SKM-1 (cell line): Measurements from ENCODE around the gene OPCML.

Source experiments
- DNase-seq: peaks from one replicate; lab custom pipeline; 2025; ENCODE audit not compliant: unreplicated experiment; lab: John Stamatoyannopoulos, UW

The OPCML gene

DNA sequence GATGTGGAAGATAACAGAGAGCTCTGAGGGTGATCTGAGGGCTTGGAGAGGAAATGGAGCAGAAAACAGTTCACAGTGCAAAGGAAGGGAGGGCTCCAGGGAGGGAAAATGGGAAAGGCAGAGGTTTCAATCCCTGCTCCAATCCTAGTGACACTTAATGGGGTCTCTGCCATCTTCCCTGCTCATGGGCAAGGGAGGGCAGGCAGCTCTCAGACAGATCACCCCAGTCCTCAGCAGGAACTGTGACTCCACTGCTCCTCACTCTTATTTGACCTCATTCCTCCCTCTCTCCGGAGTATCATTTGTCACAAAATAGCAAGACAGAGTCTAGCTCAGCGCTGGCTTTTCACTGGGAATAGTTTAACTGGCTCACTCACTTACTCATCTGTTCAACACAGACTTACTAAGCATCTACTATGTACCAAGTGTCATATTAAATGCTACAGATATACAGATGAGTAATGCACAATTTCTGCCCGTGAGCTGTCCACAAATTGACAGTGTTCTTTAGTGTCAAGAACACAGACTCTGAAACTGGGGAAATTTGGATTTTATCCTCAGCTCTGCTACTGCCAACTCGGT lies 817.4 kb downstream of the OPCML start:
- no peak for DNase-seq

DNA sequence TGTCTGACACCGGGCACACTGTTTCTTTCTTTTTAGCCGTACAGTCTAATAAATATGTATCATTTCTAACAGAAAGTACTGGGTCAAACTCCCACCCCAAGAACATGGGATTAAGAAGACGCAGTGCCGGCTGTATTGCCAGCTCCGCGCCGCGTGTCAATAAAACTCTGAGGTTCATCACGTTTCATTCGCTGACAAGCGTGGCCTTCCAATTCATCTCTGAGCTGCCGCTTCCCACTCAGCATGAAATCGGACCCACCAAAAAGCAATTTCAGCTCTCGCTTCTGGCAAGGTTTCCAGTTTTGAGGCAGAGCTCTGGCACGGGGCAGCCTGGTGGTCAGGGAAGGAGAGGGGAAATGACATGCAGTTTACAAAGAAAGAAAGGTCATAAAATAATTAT lies 819.8 kb downstream of the OPCML start:
- DNase-seq: no peak

DNA sequence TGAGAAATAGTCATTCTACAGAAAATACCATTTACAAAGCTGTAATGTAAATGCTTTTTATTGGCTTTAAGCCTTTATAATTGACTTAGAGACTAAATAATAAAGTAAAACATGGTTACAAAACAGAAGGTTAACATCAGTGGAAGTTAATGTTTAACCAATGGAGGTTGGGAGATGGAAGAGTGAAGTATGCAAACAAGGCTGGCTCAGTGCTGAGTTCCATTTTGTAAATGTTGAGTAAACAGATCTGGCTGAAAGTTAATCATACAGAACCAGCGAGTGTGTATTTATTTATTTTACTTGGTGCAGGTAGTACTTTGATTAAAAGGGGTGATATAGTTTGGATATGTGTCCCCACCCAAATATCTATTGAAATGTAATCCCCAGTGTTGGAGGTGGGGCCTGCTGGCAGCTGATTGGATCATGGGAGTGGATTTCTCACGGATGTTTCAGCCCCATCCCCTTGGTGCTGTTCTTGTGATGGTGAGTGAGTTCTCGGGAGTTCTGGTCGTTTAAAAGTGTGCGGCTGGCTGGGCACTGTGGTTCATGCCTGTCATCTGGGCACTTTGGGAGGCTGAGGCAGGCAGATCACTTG lies 827.4 kb downstream of the OPCML start:
- no peak for DNase-seq

DNA sequence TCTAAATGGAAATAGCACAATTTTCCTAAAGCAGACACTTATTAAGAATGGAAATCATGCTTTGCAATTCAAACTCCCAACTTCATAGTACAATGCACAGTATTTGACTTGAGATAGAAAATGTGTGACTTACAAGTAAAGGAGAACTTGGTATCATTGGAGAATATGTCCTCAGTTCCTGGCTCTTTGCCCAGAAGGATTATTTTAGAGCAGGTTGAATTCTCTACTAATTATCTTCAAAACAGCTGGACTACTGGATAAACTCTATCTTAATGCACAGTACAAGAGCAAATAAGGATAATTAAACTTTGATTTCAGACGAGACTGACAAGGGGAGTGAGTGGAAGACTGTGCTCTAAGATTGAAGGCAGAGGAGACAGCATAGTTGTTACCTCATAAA lies 839.4 kb downstream of the OPCML start:
- no peak for DNase-seq

DNA sequence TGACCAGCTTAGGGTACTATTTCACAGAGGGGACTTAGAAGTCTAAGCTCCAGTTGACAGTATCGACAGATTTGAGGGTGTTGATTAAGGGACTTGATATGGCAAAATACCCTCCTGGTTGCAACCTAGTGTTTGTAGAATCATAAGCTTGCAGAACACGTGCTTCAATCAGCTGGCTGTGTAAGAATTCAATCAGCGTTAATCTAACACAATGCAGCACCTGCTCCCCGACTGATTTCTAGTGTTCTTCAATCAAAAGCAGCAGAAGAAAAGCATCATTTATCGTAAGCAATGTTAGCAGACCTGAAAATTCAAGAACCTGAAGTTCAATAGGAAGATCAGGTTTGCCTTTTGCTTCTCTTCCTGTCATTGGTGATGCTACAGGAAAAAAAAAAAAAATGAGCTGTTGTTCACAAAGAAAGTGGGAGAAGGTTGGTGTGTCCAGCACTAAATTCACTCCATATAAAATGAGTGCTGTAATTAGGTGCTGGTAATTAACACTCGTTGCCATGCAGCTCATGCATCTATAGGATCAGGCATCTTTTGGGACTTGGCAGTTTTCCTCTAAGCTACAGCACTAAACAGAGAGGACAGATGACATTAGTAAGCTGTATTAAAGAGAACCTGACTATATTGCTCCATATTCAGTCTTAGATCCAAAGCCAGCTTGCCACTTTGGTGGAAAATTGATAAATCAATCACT lies 840.3 kb downstream of the OPCML start:
- no peak for DNase-seq

DNA sequence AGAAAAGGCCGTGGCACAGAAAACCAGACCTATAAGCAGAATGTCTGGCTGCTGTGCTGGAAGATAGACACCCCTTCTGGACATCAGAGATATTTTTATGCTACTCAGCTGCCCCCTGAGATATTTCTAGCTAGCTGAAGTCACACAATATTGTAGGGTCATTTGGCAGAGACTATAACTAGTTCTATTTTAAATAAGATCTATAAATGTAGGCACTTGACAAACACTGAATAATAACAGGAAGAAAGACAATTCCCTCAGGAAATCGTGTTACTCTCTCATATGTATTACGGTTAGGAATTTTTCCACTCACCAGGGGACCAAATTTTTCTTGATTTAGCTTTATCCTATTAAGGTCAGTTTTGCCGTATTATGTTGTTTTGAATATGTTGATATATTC lies 845.4 kb downstream of the OPCML start:
- DNase-seq: no peak

DNA sequence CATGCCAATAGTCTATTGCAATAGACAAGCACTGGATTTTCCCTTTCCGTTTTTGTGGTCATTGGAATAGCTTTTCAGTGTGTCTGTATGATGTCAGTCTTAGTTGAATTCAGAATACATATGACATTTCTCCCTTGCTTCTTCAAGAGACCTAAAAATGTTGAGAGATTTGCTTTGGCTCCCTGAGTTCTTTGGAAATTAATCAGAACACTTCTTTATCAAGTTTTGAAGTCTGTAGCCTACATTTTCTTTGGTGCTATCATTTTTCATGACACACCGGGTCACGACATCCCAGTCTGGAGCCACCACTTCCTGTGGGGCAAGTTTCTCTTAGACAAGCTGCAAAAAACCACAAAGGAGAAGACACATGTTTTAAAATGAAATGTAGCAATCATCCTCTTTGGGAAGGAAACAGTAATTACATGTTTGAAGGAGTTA lies 847.1 kb downstream of the OPCML start:
- no peak for DNase-seq

DNA sequence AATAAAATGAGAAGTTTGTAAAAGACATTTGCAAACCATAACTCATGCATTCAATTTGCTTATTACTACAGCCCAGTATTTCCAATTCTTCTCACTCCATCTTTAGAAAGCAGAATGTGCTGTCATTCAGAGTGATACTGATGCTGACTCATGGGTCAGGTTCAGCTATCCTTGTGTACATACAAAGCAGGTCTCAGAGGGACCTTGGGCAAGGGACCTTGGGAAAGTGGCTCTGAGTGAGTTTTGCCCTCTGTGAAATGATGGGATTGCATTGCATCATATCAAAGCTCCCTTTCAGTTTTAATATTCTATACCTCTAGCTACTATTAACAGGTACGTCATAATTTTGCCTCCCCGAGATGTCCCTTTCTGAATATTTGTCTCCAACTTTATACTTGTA lies 848.7 kb downstream of the OPCML start:
- no peak for DNase-seq

DNA sequence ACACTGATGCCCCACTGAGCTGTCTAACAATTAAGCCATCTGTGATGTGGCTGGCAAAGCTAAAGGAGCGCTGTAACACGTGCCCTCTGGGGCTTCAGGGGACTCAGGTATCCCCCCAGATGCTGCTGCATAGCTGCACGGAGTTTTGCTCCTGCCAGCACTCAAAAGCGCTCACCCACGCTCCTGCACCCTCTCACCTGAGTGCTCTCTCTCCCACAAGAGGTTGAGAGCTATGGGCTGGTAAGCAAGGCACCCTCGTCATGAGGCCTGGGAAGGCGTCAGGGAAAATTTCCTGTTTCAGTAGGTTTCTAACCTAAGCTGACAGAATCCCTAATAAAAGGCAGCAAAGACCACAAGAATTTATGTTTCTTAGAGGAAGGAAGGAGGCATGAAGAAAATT lies 850.3 kb downstream of the OPCML start:
- DNase-seq: no peak

DNA sequence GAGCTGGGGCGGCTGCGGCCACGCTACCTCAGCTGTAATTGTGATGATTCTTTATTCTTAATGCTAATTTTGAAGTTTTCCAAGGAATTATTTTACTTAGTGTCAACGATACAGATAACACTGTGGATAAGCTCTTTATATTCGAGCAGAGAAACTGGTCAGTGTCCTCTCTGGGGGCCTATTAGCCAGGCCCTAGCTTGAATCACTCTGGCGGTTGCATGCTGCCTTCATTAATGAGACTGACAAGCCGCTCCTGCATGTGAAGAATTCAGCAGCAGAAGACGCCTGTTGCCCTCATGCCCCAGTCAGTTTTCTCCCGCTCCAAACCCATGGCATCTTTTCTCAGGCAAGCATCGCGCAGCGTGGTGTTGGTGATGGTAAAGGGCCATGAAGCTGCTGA lies 851.7 kb downstream of the OPCML start:
- no peak for DNase-seq

DNA sequence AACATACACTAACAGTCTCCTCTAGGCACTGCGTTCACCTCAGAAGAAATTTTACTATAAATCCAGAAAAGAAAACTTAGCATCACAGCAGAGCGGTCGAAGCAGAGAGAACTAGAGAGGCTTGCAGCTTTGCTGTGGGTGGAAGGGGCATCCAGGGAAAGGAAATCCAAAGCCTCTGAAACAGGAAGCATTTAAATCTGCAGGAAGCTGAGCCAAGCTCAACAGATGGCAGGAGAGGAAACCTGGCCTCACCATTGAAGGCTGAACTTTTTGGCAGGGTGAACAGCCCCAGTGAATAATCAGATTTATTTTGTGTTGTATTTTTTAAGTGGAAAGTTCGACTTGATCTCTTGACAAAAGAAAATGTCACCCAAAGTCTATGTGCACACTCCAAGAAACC lies 858.1 kb downstream of the OPCML start:
- DNase-seq: no peak

DNA sequence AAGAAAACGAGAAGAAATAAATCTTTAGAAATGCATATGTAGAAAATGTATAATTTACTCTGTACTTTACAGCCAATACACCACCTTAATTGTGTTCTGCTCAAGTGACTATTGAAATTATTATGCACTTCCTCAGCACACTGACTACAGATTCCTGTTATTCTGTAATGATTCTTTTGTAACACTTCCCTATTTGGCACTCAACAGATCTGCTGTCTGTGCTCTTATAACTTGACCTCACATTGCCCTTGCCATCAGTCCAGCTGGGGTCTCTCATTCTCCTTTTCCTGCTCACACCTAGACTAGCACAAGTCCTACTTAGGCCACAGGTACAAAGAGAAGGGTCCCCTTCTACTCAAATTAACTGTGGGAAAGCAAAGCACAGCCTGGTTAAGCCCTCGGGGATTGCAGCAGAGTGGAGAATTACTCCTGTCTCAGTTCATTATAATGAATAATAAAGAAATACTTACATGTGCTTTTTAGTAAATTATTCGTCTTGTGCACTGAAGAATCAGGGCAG lies 860.4 kb downstream of the OPCML start:
- DNase-seq: no peak

DNA sequence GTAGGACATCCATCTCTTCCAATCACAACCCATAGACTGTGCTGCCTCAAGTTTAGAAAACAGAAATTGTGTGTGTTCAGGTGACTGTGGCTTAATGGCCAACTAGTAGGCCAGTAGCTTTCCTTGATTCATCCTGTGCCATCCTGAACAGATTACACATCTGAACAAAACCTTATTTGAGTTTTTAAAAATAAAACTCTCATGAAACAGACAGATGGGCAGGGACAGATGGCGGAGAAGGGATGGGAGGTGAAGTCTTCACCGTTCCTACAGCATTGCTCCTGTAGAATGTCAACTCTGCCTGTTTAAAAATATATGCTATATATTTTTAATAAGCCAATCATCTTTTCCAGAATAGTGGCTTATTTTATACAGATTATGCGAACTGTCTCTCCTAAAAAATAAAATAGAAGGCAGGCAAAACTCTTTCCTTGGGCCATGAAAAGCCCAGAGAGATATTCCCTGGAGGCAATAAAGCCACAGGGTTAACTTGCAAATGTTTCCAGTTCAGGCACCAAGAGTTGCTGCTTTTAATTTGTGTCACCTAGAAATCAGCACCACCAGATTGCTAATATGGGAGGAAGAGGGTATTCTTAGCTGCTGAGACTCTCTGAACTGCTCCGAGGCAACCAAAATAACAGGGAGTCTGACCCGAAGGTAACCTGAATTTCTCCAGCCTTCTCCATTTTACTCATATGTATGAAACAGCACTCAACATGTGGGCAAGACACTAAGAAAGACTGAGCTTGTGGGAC lies 861.2 kb downstream of the OPCML start:
- DNase-seq: no peak

DNA sequence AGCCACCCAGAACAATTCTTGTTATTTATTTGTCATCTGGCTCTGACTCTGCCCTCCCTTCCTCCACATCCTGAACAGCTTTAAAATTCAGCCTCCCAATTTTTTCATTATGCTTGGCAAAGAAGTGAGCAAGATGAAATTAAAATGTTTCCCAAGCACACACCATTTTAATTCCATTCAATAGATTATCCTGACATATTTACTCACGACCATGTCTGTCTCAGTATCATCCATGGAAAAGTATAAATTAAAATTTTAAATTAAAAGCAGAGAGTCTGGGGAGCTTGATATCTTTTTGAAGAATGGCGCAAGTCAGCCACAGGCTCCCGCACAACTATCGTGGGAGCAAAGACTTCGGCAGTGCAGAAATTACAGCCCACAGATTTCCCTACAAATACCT lies 862.4 kb downstream of the OPCML start:
- no peak for DNase-seq

DNA sequence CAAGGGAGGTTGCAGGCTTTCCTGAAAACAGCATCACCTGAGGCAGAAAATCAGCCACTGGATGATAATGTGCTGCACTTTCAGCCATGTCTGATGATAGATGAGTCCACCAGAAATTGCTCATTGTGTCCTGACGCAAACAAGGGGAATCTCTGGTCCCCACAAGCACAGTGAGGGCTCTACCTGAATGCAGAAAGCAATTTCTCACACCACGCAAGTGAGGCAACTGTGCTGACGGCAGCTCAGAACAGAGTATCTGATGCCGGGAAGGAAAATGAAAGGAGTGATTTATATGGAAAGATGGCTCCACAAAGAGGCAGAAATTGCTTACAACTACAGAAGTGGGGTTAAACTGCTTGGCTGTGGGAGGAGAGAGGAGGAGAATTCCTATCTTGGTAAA lies 867.1 kb downstream of the OPCML start:
- DNase-seq: no peak

DNA sequence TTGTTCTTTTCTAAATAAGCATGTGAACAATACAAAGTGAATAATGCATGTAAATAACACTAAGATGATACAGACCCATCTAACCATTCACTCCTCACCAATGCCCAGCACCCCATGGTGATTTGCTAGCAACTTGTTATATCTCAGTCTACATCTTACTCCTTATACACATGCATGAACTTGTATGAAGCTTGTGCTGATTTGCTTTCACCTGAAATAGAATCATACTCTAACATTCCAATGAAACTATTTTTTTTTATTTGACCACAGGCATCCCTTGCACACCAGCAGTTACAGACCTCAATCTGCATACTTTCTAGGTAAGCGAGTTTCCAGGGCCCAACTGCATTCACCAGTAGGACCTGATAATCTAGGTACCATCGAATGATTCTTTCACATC lies 873.6 kb downstream of the OPCML start:
- DNase-seq: no peak

DNA sequence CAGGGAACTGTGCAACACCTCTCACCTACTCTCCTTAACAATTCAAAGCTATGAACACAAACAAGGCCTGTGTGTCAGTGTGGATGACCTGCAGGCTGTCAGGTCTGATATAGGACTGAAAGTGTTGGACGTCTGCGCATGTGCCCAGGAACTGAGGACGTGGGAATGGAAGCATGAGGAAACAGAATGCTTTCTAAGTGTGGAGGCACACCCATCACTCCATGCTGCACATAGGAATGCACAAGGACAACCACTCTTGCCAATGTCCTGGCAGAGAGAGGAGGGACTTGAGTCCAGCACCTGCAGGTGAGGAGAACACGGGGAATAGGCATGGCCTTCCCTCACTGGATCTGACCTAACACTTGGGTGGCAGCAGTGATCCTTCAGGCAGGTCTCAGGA lies 874.3 kb downstream of the OPCML start:
- no peak for DNase-seq

DNA sequence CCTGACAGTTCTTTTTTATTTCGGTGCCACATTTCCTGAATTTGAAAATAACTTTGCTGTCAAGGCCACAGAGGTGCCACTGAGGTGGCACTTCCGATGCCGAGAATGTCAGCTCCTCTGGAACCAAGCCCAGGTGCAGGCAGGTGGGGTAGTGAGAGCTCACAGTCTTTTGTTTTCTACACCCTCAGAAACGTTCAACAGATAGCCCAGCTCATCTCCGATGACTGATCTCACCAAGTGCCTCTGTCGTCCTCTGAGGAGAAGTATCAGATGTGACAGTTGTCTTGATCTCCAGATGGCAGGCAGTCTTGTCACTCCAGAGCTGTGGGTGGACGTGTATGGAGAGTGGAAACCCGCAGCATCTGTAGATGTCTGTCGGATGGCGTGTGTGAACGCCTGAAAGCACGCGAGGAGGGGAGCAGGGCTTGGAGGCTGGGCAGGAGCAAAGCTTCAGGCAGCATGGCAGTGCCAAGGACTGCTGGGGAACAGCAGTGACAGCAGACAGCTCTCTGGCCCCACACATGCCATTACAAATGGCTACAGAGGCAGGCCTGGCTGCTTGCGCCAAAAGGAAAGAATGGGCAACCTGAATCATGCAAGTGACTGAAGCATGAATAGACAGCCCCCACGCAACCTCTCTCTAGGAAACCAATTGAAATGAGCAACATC lies 877.0 kb downstream of the OPCML start:
- no peak for DNase-seq

DNA sequence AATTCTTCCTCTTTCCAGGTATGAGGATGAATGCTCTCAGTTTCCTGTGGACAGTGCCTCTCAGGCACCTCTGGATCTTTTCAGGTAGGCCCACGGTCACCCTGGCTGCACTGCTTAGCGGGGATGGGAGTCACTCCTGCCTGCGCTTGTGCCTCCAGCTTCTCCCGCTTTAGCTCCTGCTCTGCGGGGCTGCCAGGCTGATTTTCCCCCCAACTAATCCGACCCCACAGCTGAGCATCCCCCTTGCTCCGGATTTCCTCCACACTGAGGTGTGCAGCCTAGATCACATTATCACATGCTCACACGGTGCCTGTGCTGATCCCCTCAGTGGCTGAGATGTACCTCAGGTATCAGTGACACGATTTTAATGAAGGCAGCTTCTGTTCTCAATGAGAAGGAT lies 879.1 kb downstream of the OPCML start:
- DNase-seq: no peak

DNA sequence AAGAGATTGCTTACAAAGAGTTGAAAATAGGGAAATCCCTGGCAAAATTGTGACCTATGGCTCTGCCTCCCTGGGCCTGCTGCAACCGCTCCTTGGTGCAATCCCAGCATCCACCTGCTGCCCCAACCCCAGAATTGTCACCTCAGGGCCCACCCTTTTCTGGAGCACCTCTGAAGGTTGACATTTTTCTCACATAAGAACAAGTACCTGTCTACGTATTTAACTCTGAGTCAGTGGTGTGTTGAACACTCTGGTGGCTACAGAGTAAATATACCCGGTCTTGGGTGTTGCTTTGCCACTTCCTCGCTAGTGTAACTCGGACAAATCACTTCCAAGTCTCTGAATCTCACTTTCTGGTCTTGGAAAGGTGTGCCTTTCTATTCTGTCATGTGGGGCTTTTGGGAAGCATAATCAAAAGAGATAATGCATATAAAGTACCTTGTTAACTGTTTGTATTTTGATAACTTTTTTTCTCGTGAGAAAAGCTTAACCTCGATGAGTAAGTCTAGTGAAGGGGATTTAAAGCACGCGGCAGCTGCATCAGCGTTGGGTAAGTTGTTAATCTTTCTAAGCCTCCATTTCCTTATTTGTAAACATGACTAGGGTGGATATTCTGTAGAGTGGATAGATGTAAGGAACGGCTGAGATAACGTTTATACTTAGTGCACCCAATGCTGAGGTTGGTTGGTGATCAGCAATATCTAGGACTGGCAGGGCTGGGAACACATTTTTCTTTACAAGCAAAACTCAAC lies 881.2 kb downstream of the OPCML start:
- no peak for DNase-seq

DNA sequence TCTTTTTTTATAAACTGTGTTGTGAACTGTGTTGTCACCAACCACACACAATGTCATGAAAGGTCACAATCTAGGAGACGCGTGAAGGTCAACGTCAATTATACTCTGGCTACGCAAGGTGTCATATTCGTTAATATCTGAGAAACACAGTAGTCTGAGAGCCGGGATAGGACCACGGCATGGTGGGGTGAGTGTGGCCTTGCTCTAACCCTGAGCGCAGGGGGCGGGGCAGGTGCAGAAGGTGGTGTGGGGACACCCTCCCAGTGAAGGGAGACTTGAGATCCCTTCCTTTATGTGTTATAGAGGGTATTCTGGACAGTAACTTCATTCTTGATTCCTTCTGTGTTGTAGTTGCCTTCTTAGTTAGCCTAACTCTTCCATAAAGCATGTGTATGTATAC lies 883.0 kb downstream of the OPCML start:
- DNase-seq: no peak
